Measurements from ENCODE around the gene PCDHB11. TPM values are rescaled to one million over a fixed set of nuclear protein-coding genes. Genes with fewer than 3 reads are reported as not detected.
"Not testable (repeated sequence)": the region's sequence is repeated elsewhere in the genome, so short reads cannot be mapped to it uniquely, and the experiment has no call there.

Gene PCDHB11
- total RNA-seq, 1 experiment from 2014 or later = 14.2 TPM

DNA sequence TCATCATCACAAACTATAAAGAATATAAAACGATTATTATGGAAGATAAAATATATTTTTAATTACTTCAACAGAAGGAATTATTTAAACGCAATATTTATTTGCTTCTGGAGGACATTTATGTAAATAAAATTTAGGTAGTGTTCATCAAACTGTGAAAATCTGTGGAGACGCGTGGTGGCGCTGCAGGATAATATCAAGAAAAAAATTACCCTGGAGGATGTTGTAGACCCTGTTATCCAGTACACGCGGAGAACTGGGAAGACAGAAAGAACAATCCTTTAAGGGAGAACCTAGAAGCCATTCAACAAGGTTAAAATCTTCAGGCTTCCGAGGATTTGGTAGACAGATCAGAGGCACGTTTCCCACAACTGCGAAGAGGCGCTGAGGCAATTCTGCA is 9.1 kb downstream of the PCDHB11 start, which contains the start of gene PCDHB12:
TSS of gene PCDHB12 (plus strand) at position 242 of the 400 bp plus-strand sequence. CDS start 189 bp downstream, outside the sequence.
- Histone ChIP-seq H3K27me3 (replicated peaks; ENCODE audit: insufficient read depth, low read depth, low read length, poor library complexity) (no peaks in the 10 kb centered on the region), H3K36me3 (ENCODE audit: insufficient read depth, low read length, poor library complexity, severe bottlenecking) (no peaks in the 10 kb centered on the region), H3K9me3 (ENCODE audit: low read depth, low read length, poor library complexity, severe bottlenecking) (peaks cover 3% of the 10 kb centered on the region), H3K4me1 (ENCODE audit: insufficient read depth, low read length, poor library complexity, severe bottlenecking) (no peaks in the 10 kb centered on the region), H3K4me3 (ENCODE audit: low read depth, low read length, poor library complexity, severe bottlenecking) (peak within 1 kb of the TSS; percentile 8), H3K27ac (ENCODE audit: low read depth, low read length, poor library complexity, severe bottlenecking) (no peak within 1 kb of the TSS)
- BruUV-seq (replicated peaks) = no TSS peak
- intact Hi-C loops (cut with micrococcal nuclease; ENCODE audit: unreplicated experiment) = no loop called here
- POLR2A ChIA-PET (ENCODE audit: low non-redundant PET) = no interaction called here
- TF ChIP-seq EZH2 (IDR thresholded peaks at IDR 0.05; ENCODE audit: borderline replicate concordance, low read depth, low read length, poor library complexity, severe bottlenecking) = no peak
- TF ChIP-seq, protein P1, sequence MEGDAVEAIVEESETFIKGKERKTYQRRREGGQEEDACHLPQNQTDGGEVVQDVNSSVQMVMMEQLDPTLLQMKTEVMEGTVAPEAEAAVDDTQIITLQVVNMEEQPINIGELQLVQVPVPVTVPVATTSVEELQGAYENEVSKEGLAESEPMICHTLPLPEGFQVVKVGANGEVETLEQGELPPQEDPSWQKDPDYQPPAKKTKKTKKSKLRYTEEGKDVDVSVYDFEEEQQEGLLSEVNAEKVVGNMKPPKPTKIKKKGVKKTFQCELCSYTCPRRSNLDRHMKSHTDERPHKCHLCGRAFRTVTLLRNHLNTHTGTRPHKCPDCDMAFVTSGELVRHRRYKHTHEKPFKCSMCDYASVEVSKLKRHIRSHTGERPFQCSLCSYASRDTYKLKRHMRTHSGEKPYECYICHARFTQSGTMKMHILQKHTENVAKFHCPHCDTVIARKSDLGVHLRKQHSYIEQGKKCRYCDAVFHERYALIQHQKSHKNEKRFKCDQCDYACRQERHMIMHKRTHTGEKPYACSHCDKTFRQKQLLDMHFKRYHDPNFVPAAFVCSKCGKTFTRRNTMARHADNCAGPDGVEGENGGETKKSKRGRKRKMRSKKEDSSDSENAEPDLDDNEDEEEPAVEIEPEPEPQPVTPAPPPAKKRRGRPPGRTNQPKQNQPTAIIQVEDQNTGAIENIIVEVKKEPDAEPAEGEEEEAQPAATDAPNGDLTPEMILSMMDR (conservative IDR thresholded peaks at IDR 0.05; ENCODE audit: low read depth, low read length) = peak; percentile 52
- CTCF ChIA-PET = interaction anchor here (0.8 to 0.9 kb wide), 3 partner anchors 9 to 352 kb away, joined by 3 read pairs; partner anchors contain the start of genes PCDHB11 and PCDHB6
- peak; percentile 56 for DNase-seq (ENCODE audit: low spot score)

DNA sequence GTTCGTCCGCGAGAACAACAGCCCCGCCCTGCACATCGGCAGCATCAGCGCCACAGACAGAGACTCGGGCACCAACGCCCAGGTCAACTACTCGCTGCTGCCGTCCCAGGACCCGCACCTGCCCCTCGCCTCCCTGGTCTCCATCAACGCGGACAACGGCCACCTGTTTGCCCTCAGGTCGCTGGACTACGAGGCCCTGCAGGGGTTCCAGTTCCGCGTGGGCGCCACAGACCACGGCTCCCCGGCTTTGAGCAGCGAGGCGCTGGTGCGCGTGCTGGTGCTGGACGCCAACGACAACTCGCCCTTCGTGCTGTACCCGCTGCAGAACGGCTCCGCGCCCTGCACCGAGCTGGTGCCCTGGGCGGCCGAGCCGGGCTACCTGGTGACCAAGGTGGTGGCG is 10.9 kb downstream of the PCDHB11 start:
- intact Hi-C loops (cut with micrococcal nuclease; ENCODE audit: unreplicated experiment); H3K27ac ChIP-seq (ENCODE audit: low read depth, low read length, poor library complexity, severe bottlenecking); H3K36me3 ChIP-seq (ENCODE audit: insufficient read depth, low read length, poor library complexity, severe bottlenecking); POLR2A ChIA-PET (ENCODE audit: low non-redundant PET); H3K9me3 ChIP-seq (ENCODE audit: low read depth, low read length, poor library complexity, severe bottlenecking); H3K27me3 ChIP-seq (replicated peaks; ENCODE audit: insufficient read depth, low read depth, low read length, poor library complexity); CTCF ChIA-PET; H3K4me1 ChIP-seq (ENCODE audit: insufficient read depth, low read length, poor library complexity, severe bottlenecking); DNase-seq (ENCODE audit: low spot score); BruUV-seq (replicated peaks); H3K4me3 ChIP-seq (ENCODE audit: low read depth, low read length, poor library complexity, severe bottlenecking): not testable (repeated sequence)

DNA sequence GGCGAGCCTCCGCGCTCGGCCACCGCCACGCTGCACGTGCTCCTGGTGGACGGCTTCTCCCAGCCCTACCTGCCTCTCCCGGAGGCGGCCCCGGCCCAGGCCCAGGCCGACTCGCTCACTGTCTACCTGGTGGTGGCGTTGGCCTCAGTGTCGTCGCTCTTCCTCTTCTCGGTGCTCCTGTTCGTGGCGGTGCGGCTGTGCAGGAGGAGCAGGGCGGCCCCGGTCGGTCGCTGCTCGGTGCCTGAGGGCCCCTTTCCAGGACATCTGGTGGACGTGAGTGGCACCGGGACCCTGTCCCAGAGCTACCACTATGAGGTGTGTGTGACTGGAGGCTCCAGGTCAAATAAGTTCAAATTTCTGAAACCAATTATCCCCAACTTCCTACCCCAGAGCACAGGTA is 11.4 kb downstream of the PCDHB11 start:
- DNase-seq (ENCODE audit: low spot score); POLR2A ChIA-PET (ENCODE audit: low non-redundant PET); H3K9me3 ChIP-seq (ENCODE audit: low read depth, low read length, poor library complexity, severe bottlenecking); H3K27ac ChIP-seq (ENCODE audit: low read depth, low read length, poor library complexity, severe bottlenecking); CTCF ChIA-PET; BruUV-seq (replicated peaks); intact Hi-C loops (cut with micrococcal nuclease; ENCODE audit: unreplicated experiment); H3K4me1 ChIP-seq (ENCODE audit: insufficient read depth, low read length, poor library complexity, severe bottlenecking); H3K4me3 ChIP-seq (ENCODE audit: low read depth, low read length, poor library complexity, severe bottlenecking); H3K27me3 ChIP-seq (replicated peaks; ENCODE audit: insufficient read depth, low read depth, low read length, poor library complexity); H3K36me3 ChIP-seq (ENCODE audit: insufficient read depth, low read length, poor library complexity, severe bottlenecking): not testable (repeated sequence)

DNA sequence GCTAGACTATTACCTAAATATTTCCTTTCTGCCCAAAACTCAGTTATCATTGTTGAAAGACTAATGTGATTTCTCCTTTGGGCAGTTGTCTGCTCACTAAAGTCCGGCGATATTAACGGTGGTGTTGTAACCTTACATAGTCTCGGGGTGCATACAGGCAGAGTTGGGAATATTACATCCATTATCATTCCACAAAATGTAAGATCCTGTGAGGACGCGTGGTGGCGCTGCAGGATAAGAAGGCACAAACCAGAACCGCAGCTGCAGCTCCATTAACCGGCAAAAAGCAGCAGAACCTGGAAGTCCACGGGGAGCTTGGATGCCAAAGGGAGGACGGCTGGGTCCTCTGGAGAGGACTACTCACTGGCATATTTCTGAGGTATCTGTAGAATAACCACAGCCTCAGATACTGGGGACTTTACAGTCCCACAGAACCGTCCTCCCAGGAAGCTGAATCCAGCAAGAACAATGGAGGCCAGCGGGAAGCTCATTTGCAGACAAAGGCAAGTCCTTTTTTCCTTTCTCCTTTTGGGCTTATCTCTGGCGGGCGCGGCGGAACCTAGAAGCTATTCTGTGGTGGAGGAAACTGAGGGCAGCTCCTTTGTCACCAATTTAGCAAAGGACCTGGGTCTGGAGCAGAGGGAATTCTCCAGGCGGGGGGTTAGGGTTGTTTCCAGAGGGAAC is 14.4 kb downstream of the PCDHB11 start, which contains the start of gene PCDHB13:
TSS of gene PCDHB13 (plus strand) at position 264 of the 684 bp plus-strand sequence. CDS start at position 469, 205 bp downstream.
- BruUV-seq (replicated peaks) = not testable (repeated sequence)

DNA sequence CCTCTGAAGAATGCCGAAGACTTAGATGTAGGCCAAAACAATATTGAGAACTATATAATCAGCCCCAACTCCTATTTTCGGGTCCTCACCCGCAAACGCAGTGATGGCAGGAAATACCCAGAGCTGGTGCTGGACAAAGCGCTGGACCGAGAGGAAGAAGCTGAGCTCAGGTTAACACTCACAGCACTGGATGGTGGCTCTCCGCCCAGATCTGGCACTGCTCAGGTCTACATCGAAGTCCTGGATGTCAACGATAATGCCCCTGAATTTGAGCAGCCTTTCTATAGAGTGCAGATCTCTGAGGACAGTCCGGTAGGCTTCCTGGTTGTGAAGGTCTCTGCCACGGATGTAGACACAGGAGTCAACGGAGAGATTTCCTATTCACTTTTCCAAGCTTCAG is 15.2 kb downstream of the PCDHB11 start:
- POLR2A ChIA-PET (ENCODE audit: low non-redundant PET); CTCF ChIA-PET; BruUV-seq (replicated peaks); H3K27ac ChIP-seq (ENCODE audit: low read depth, low read length, poor library complexity, severe bottlenecking); intact Hi-C loops (cut with micrococcal nuclease; ENCODE audit: unreplicated experiment); DNase-seq (ENCODE audit: low spot score); H3K27me3 ChIP-seq (replicated peaks; ENCODE audit: insufficient read depth, low read depth, low read length, poor library complexity); H3K4me1 ChIP-seq (ENCODE audit: insufficient read depth, low read length, poor library complexity, severe bottlenecking); H3K36me3 ChIP-seq (ENCODE audit: insufficient read depth, low read length, poor library complexity, severe bottlenecking); H3K4me3 ChIP-seq (ENCODE audit: low read depth, low read length, poor library complexity, severe bottlenecking); H3K9me3 ChIP-seq (ENCODE audit: low read depth, low read length, poor library complexity, severe bottlenecking): not testable (repeated sequence)

More for the DNA sequence above, 14.4 kb downstream of the PCDHB11 start, which contains the start of gene PCDHB13:
- H3K4me1 ChIP-seq (ENCODE audit: insufficient read depth, low read length, poor library complexity, severe bottlenecking); H3K27ac ChIP-seq (ENCODE audit: low read depth, low read length, poor library complexity, severe bottlenecking); H3K36me3 ChIP-seq (ENCODE audit: insufficient read depth, low read length, poor library complexity, severe bottlenecking); POLR2A ChIA-PET (ENCODE audit: low non-redundant PET); CTCF ChIA-PET; H3K9me3 ChIP-seq (ENCODE audit: low read depth, low read length, poor library complexity, severe bottlenecking); H3K4me3 ChIP-seq (ENCODE audit: low read depth, low read length, poor library complexity, severe bottlenecking); intact Hi-C loops (cut with micrococcal nuclease; ENCODE audit: unreplicated experiment); H3K27me3 ChIP-seq (replicated peaks; ENCODE audit: insufficient read depth, low read depth, low read length, poor library complexity): not testable (repeated sequence)
- TF ChIP-seq, protein P1 (conservative IDR thresholded peaks at IDR 0.05; ENCODE audit: low read depth, low read length) = peak; percentile 37
- peak; percentile 53 for DNase-seq (ENCODE audit: low spot score)

DNA sequence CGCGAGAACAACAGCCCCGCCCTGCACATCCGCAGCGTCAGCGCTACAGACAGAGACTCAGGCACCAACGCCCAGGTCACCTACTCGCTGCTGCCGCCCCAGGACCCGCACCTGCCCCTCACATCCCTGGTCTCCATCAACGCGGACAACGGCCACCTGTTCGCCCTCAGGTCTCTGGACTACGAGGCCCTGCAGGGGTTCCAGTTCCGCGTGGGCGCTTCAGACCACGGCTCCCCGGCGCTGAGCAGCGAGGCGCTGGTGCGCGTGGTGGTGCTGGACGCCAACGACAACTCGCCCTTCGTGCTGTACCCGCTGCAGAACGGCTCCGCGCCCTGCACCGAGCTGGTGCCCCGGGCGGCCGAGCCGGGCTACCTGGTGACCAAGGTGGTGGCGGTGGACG is 16.1 kb downstream of the PCDHB11 start:
- POLR2A ChIA-PET (ENCODE audit: low non-redundant PET); H3K27me3 ChIP-seq (replicated peaks; ENCODE audit: insufficient read depth, low read depth, low read length, poor library complexity); H3K36me3 ChIP-seq (ENCODE audit: insufficient read depth, low read length, poor library complexity, severe bottlenecking); intact Hi-C loops (cut with micrococcal nuclease; ENCODE audit: unreplicated experiment); BruUV-seq (replicated peaks); H3K9me3 ChIP-seq (ENCODE audit: low read depth, low read length, poor library complexity, severe bottlenecking); DNase-seq (ENCODE audit: low spot score); CTCF ChIA-PET; H3K4me1 ChIP-seq (ENCODE audit: insufficient read depth, low read length, poor library complexity, severe bottlenecking); H3K4me3 ChIP-seq (ENCODE audit: low read depth, low read length, poor library complexity, severe bottlenecking); H3K27ac ChIP-seq (ENCODE audit: low read depth, low read length, poor library complexity, severe bottlenecking): not testable (repeated sequence)
